HEK293 (cell line): Measurements from ENCODE around the gene SYNJ1.

ENCODE experiments used
- CTCF ChIA-PET: fragments of 350-600 bp; formaldehyde crosslinking; extraction: SDS; loops from one replicate; lab custom pipeline; 2021; ENCODE audit warnings: antibody characterized with exemption; lab: Yijun Ruan, JAX
- POLR2A ChIA-PET: fragments of 300-600 bp; formaldehyde crosslinking; extraction: SDS; loops from one replicate; lab custom pipeline; 2020; ENCODE audit warnings: antibody characterized with exemption, inconsistent platforms; lab: Yijun Ruan, JAX
- H3K27ac ChIP-seq: fragments of 200-500 bp; sonication (Bioruptor generic); 2 replicates; pipeline ENCODE4 v1.5.1; 2014; ENCODE audit warnings: low read depth, low read length, control low read depth, inconsistent platforms; ENCODE audit errors: extremely low read depth
- H3K36me3 ChIP-seq, 2 experiments: fragments of 200-500 bp in 1 of 2; sonication (Bioruptor generic) in 1 of 2; 1 replicate in 1 of 2; 2 replicates in 1 of 2; pipeline ENCODE4 v1.5.1; 2014 to 2017; ENCODE audit warnings: inconsistent platforms in 2 of 2, low read length in 2 of 2; ENCODE audit not compliant: control insufficient read depth in 2 of 2, insufficient read depth in 1 of 2
- H3K4me1 ChIP-seq: fragments of 200-500 bp; sonication (Bioruptor generic); 2 replicates; pipeline ENCODE4 v1.5.1; 2014; ENCODE audit warnings: mild to moderate bottlenecking, low read length, inconsistent platforms; ENCODE audit not compliant: control insufficient read depth, insufficient read depth
- H3K4me3 ChIP-seq: 2 replicates; pipeline ENCODE4 v1.5.1; 2011; ENCODE audit warnings: low read depth, mild to moderate bottlenecking, control low read depth, low read length, moderate library complexity
- H3K9me3 ChIP-seq: fragments of 200-500 bp; sonication (Bioruptor generic); 2 replicates; pipeline ENCODE4 v1.5.1; 2014; ENCODE audit warnings: low read depth, low read length, inconsistent platforms; ENCODE audit not compliant: control insufficient read depth, insufficient read depth
- INSM2 ChIP-seq: fragments of 450-650 bp; formaldehyde crosslinking; IDR thresholded peaks from 2 replicates; pipeline ENCODE4 v1.5.1; 2016; ENCODE audit warnings: missing biosample characterization, missing genetic modification characterization
- MEIS1 ChIP-seq: sonication (generic); formaldehyde crosslinking; IDR thresholded peaks from 2 replicates; pipeline ENCODE4 v1.8.1; 2022; ENCODE audit warnings: missing genetic modification reagents, mild to moderate bottlenecking, borderline replicate concordance
- MYNN ChIP-seq: fragments of 450-650 bp; formaldehyde crosslinking; IDR thresholded peaks from 2 replicates; pipeline ENCODE4 v1.5.1; 2016; ENCODE audit warnings: missing biosample characterization, missing genetic modification characterization, borderline replicate concordance
- PRDM1 ChIP-seq: fragments of 450-650 bp; formaldehyde crosslinking; IDR thresholded peaks from 2 replicates; pipeline ENCODE4; 2016; ENCODE audit warnings: missing biosample characterization, missing genetic modification characterization
- SALL2 ChIP-seq: fragments of 450-650 bp; formaldehyde crosslinking; IDR thresholded peaks from 2 replicates; pipeline ENCODE4 v1.5.0; 2017; ENCODE audit warnings: missing biosample characterization, mild to moderate bottlenecking, missing genetic modification characterization, borderline replicate concordance
- SCRT1 ChIP-seq: fragments of 450-650 bp; formaldehyde crosslinking; IDR thresholded peaks from 2 replicates; pipeline ENCODE4 v1.5.1; 2016; ENCODE audit warnings: missing biosample characterization, missing genetic modification characterization, borderline replicate concordance
- ZFP41 ChIP-seq: fragments of 450-650 bp; formaldehyde crosslinking; IDR thresholded peaks from 2 replicates; pipeline ENCODE4 v1.5.1; 2016; ENCODE audit warnings: missing biosample characterization, missing genetic modification characterization, borderline replicate concordance
- ZNF114 ChIP-seq: fragments of 450-650 bp; formaldehyde crosslinking; IDR thresholded peaks from 2 replicates; pipeline ENCODE4 v1.5.0; 2017; ENCODE audit warnings: missing biosample characterization, missing genetic modification characterization
- ZNF132 ChIP-seq: fragments of 450-650 bp; formaldehyde crosslinking; IDR thresholded peaks from 2 replicates; pipeline ENCODE4 v1.5.1; 2017; ENCODE audit warnings: missing biosample characterization, missing genetic modification characterization, borderline replicate concordance
- ZNF169 ChIP-seq: fragments of 450-650 bp; formaldehyde crosslinking; IDR thresholded peaks from 2 replicates; pipeline ENCODE4 v1.5.1; 2016; ENCODE audit warnings: missing biosample characterization, missing genetic modification characterization
- ZNF174 ChIP-seq: fragments of 450-650 bp; formaldehyde crosslinking; IDR thresholded peaks from 2 replicates; pipeline ENCODE4 v1.5.0; 2017; ENCODE audit warnings: missing biosample characterization, mild to moderate bottlenecking, missing genetic modification characterization
- ZNF214 ChIP-seq: fragments of 450-650 bp; formaldehyde crosslinking; IDR thresholded peaks from 2 replicates; pipeline ENCODE4 v1.5.1; 2017; ENCODE audit warnings: missing biosample characterization, mild to moderate bottlenecking, missing genetic modification characterization, borderline replicate concordance
- ZNF221 ChIP-seq: fragments of 450-650 bp; formaldehyde crosslinking; IDR thresholded peaks from 2 replicates; pipeline ENCODE4 v1.5.1; 2017; ENCODE audit warnings: missing biosample characterization, missing genetic modification characterization, borderline replicate concordance
- ZNF274 ChIP-seq, 2 experiments: fragments of 200-500 bp in 1 of 2; fragments of 450-650 bp in 1 of 2; sonication (Bioruptor generic) in 1 of 2; formaldehyde crosslinking in 1 of 2; IDR thresholded peaks; 2 replicates each; pipeline versions ENCODE4 v1.5.1 to v1.6.1; 2014 to 2016; ENCODE audit warnings: borderline replicate concordance in 1 of 2, inconsistent platforms in 1 of 2, low read length in 1 of 2, missing biosample characterization in 1 of 2, missing genetic modification characterization in 1 of 2
- ZNF350 ChIP-seq: fragments of 450-650 bp; formaldehyde crosslinking; IDR thresholded peaks from 2 replicates; pipeline ENCODE4 v1.5.0; 2017; ENCODE audit warnings: missing biosample characterization, mild to moderate bottlenecking, missing genetic modification characterization
- ZNF423 ChIP-seq: fragments of 450-650 bp; formaldehyde crosslinking; IDR thresholded peaks from 2 replicates; pipeline ENCODE4 v1.5.1; 2016; ENCODE audit warnings: missing biosample characterization, missing genetic modification characterization
- ZNF473 ChIP-seq: fragments of 450-650 bp; formaldehyde crosslinking; IDR thresholded peaks from 2 replicates; pipeline ENCODE4 v1.5.1; 2017; ENCODE audit warnings: missing biosample characterization, missing genetic modification characterization
- ZNF513 ChIP-seq: fragments of 450-650 bp; IDR thresholded peaks from 2 replicates; pipeline ENCODE4 v1.5.1; 2018; ENCODE audit warnings: missing biosample characterization, missing genetic modification characterization
- ZNF529 ChIP-seq: fragments of 450-650 bp; formaldehyde crosslinking; IDR thresholded peaks from 2 replicates; pipeline ENCODE4 v1.5.1; 2017; ENCODE audit warnings: missing genetic modification characterization, missing biosample characterization; ENCODE audit not compliant: insufficient replicate concordance
- ZNF558 ChIP-seq: fragments of 450-650 bp; formaldehyde crosslinking; IDR thresholded peaks from 2 replicates; pipeline ENCODE4 v1.5.1; 2016; ENCODE audit warnings: missing biosample characterization, missing genetic modification characterization
- ZNF580 ChIP-seq: fragments of 450-650 bp; formaldehyde crosslinking; IDR thresholded peaks from 2 replicates; pipeline ENCODE4 v1.5.1; 2016; ENCODE audit warnings: missing biosample characterization, missing genetic modification characterization
- ZNF623 ChIP-seq: fragments of 450-650 bp; formaldehyde crosslinking; IDR thresholded peaks from 2 replicates; pipeline ENCODE4 v1.5.1; 2016; ENCODE audit warnings: missing biosample characterization, missing genetic modification characterization
- ZNF626 ChIP-seq: fragments of 450-650 bp; sonication (Bioruptor Pico); formaldehyde crosslinking; IDR thresholded peaks from 2 replicates; pipeline ENCODE4 v1.5.1; 2018; ENCODE audit warnings: missing biosample characterization, missing genetic modification characterization, inconsistent platforms
- ZNF670 ChIP-seq: fragments of 450-650 bp; formaldehyde crosslinking; IDR thresholded peaks from 2 replicates; pipeline ENCODE4 v1.5.1; 2016; ENCODE audit warnings: missing biosample characterization, missing genetic modification characterization, low read depth
- ZNF76 ChIP-seq: fragments of 450-650 bp; formaldehyde crosslinking; IDR thresholded peaks from 2 replicates; pipeline ENCODE4; 2016; ENCODE audit warnings: low read depth, missing biosample characterization, missing genetic modification characterization, borderline replicate concordance
- ZNF837 ChIP-seq: fragments of 450-650 bp; formaldehyde crosslinking; IDR thresholded peaks from 2 replicates; pipeline ENCODE4 v1.5.1; 2016; ENCODE audit warnings: missing biosample characterization, missing genetic modification characterization
- TF ChIP-seq, protein P1 (sequence below): fragments of 450-650 bp; formaldehyde crosslinking; IDR thresholded peaks from 2 replicates; pipeline ENCODE4; 2016; ENCODE audit warnings: missing biosample characterization, missing genetic modification characterization
- TF ChIP-seq, protein P2 (sequence below): fragments of 450-650 bp; formaldehyde crosslinking; IDR thresholded peaks from 2 replicates; pipeline ENCODE4 v1.5.1; 2016; ENCODE audit warnings: missing biosample characterization, missing genetic modification characterization

The SYNJ1 gene

GRCh38 chr21:32764186-32764585, 36.4 kb upstream of the SYNJ1 start:
- TF ChIP-seq ZNF76 (tag by site-specific recombination) (no peak), ZNF626 (tag by site-specific recombination) (no peak), ZNF174 (no peak), ZNF132 (tag by site-specific recombination) (no peak), ZNF214 (tag by site-specific recombination) (no peak), SALL2 (no peak), PRDM1 (tag by site-specific recombination) (no peak), ZNF837 (tag by site-specific recombination) (no peak), ZNF670 (tag by site-specific recombination) (no peak), ZNF350 (tag by site-specific recombination) (no peak), ZNF114 (tag by site-specific recombination) (no peak), ZNF529 (tag by site-specific recombination) (no peak), ZNF558 (tag by site-specific recombination) (no peak), ZNF623 (tag by site-specific recombination) (no peak), ZFP41 (tag by site-specific recombination) (no peak)
- TF ChIP-seq, protein P1, sequence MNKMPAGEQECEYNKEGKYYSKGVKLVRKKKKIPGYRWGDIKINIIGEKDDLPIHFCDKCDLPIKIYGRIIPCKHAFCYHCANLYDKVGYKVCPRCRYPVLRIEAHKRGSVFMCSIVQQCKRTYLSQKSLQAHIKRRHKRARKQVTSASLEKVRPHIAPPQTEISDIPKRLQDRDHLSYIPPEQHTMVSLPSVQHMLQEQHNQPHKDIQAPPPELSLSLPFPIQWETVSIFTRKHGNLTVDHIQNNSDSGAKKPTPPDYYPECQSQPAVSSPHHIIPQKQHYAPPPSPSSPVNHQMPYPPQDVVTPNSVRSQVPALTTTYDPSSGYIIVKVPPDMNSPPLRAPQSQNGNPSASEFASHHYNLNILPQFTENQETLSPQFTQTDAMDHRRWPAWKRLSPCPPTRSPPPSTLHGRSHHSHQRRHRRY (tag by site-specific recombination), result no peak
- TF ChIP-seq, protein P2, sequence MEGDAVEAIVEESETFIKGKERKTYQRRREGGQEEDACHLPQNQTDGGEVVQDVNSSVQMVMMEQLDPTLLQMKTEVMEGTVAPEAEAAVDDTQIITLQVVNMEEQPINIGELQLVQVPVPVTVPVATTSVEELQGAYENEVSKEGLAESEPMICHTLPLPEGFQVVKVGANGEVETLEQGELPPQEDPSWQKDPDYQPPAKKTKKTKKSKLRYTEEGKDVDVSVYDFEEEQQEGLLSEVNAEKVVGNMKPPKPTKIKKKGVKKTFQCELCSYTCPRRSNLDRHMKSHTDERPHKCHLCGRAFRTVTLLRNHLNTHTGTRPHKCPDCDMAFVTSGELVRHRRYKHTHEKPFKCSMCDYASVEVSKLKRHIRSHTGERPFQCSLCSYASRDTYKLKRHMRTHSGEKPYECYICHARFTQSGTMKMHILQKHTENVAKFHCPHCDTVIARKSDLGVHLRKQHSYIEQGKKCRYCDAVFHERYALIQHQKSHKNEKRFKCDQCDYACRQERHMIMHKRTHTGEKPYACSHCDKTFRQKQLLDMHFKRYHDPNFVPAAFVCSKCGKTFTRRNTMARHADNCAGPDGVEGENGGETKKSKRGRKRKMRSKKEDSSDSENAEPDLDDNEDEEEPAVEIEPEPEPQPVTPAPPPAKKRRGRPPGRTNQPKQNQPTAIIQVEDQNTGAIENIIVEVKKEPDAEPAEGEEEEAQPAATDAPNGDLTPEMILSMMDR (tag by site-specific recombination), result no peak

GRCh38 chr21:32757804-32758203, 30.0 kb upstream of the SYNJ1 start:
- no peaks in the 10 kb centered on the region for H3K9me3 ChIP-seq
- no peaks in the 10 kb centered on the region for H3K4me1 ChIP-seq
- POLR2A ChIA-PET, result interaction anchor here (2.3 kb wide), 1 partner anchor 14 kb away, joined by 24 read pairs; the partner anchor contains the start of gene PAXBP1
- H3K4me3 ChIP-seq, result no peak overlapping the region
- peaks cover 85 to 92% of the 10 kb centered on the region in 2 experiments for H3K36me3 ChIP-seq
- CTCF ChIA-PET, result interaction anchor here (0.5 to 1.4 kb wide), 5 partner anchors 10 to 188 kb away, joined by 3 to 7 read pairs (median 5); no protein-coding TSS in a partner anchor
- no peak overlapping the region for H3K27ac ChIP-seq
- TF ChIP-seq ZNF473 (tag by site-specific recombination) (no peak), ZNF558 (tag by site-specific recombination) (no peak), ZNF169 (tag by site-specific recombination) (no peak), ZNF221 (tag by site-specific recombination) (no peak), MYNN (tag by site-specific recombination) (no peak), ZNF580 (no peak), ZNF513 (no peak), SCRT1 (tag by site-specific recombination) (no peak), INSM2 (tag by site-specific recombination) (no peak), ZNF274 (IDR thresholded peaks at IDR 0.05; ENCODE audit: low read length) (no peak), ZNF274 (tag by site-specific recombination; IDR thresholded peaks at IDR 0.05; ENCODE audit: borderline replicate concordance) (no peak), MEIS1 (no peak), ZNF423 (tag by site-specific recombination) (no peak)

More at GRCh38 chr21:32764186-32764585, 36.4 kb upstream of the SYNJ1 start:
- ChIA-PET POLR2A (interaction anchor here (0.6 to 1.6 kb wide), 3 partner anchors 11 to 752 kb away, joined by 3 to 4 read pairs (median 3); partner anchors contain the start of gene CFAP298), CTCF (interaction anchor here (0.7 to 1.2 kb wide), 4 partner anchors 9 to 401 kb away, joined by 3 to 5 read pairs (median 3); no protein-coding TSS in a partner anchor)
- Histone ChIP-seq H3K27ac (no peak overlapping the region), H3K9me3 (no peaks in the 10 kb centered on the region), H3K4me3 (no peak overlapping the region), H3K36me3 (peaks cover 77 to 96% of the 10 kb centered on the region in 2 experiments), H3K4me1 (peaks cover 6% of the 10 kb centered on the region)
